HG02938 (cell line): ENCODE measurements around the gene FAM236B.
"Not testable (repeated sequence)": the region's sequence is repeated elsewhere in the genome, so short reads cannot be mapped to it uniquely, and the experiment has no call there.

Source experiments
- ATAC-seq: cut with Tn5 transposase; IDR thresholded peaks from one replicate; pipeline ENCODE4 v1.9.1; 2021; ENCODE audit warnings: mild to moderate bottlenecking, moderate library complexity; ENCODE audit not compliant: unreplicated experiment

The FAM236B gene

DNA sequence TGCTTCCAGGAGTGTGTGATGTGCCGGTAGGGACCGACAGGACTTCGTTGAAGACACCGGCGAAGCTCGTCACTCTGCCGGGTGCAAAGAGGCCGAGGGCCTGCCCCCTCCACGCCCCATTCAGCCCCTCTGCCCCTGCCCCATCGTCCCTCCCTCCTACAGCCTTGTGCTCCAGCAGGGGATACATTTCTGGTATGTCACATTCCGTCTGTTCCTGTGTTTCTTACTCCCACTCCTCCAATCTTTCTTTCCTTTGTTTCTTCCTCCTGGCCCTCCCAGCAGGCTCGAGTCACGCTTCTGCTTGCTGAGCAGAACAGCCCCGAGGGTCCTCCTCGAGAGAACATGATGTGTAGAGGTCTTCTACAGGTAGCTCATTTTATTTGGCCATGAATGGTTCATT lies at the start of gene FAM236B:
Gene FAM236B, minus strand, starts transcription at position 101 of the 400 bp plus-strand sequence. Its CDS starts 100 bp downstream, at position 1.
- ATAC-seq: not testable (repeated sequence)

- ATAC-seq: not testable (repeated sequence)
Measured at GRCh38 chrX:72830701-72831100, 48.2 kb upstream of the FAM236B start.

- not testable (repeated sequence) for ATAC-seq
Measured at GRCh38 chrX:72808110-72808509, 25.6 kb upstream of the FAM236B start, which contains the start of gene FAM236D. Gene FAM236D (minus strand): TSS chrX:72808210. CDS start chrX:72808110, 100 bp downstream.

GRCh38 chrX:72790390-72790789 lies 7.9 kb upstream of the FAM236B start:
- ATAC-seq: not testable (repeated sequence)

GRCh38 chrX:72788142-72788541 lies 5.7 kb upstream of the FAM236B start:
- not testable (repeated sequence) for ATAC-seq

- not testable (repeated sequence) for ATAC-seq
Measured at GRCh38 chrX:72783964-72784363, 1.5 kb upstream of the FAM236B start.

DNA sequence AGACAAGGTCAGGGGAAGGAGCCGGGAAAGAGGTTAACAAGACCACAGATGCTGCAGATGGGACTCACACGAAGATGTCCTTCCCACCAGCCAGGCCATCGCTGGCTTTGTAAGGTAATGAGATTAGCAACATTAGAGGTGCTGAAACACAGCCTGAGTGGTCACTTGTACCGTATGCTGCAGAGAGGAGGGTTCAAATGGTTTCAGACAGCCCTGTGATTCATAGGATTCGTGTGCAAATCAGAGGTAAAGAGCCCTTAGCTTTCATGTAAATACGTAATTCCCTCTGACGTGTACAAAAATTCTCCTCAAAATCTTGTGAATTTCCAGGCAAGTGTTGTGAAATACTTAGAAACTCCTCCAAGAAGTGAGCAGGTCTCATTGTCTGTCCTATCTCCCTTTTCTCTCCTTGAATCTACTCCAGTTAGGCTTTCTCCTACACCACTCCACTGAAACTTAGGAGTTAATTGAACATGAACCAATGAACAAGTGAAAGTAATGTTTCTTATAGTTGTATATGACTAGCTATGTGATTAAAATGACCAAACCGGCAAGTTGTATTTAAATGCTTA lies 991 bp upstream of the FAM236B start:
- ATAC-seq: not testable (repeated sequence)

- not testable (repeated sequence) for ATAC-seq
Measured at GRCh38 chrX:72778146-72778545, 4.3 kb downstream of the FAM236B start.

DNA sequence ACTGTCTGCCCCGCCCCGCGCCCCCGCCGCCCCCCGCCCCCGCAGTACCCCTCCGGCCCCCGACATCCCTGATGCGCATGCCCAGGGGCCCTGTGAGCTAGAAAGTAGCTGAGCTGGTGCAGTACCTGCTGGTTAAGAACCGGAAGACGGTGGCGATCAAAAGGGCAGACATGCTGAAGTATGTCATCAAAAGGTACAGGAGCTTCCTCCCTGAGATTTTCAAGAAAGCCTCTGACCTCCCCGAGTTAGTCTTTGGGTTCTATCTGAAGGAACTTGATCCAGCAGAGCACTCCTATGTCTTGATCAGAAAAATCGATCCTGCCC lies 5.0 kb downstream of the FAM236B start:
- ATAC-seq: peak; percentile 68

GRCh38 chrX:72776653-72777466 lies 5.6 kb downstream of the FAM236B start, which contains the start of gene DMRTC1B:
Gene DMRTC1B (plus strand): TSS chrX:72776890. CDS start chrX:72845136, 68,246 bp downstream.
- peak; percentile 77 for ATAC-seq

DNA sequence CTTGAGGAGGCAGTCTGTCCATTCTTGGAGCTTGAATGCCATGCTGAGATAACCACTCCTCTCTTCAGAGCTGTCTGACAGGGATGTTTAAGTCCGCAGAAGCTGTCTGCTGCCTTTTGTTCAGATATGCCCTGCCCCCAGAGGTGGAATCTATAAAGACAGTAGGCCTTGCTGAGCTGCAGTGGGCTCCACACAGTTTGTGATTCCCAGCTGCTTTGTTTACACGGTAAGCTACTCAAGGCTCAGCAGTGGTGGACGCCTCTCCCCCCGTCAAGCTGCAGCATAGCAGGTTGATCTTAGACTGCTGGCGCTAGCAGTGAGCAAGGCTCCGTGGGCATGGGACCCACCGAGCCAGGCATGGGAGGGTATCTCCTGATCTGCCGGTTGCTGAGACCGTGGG lies 22.0 kb downstream of the FAM236B start:
- ATAC-seq: not testable (repeated sequence)

GRCh38 chrX:72748545-72748944 lies 33.9 kb downstream of the FAM236B start:
- not testable (repeated sequence) for ATAC-seq

GRCh38 chrX:72745546-72745945 lies 36.9 kb downstream of the FAM236B start:
- not testable (repeated sequence) for ATAC-seq

DNA sequence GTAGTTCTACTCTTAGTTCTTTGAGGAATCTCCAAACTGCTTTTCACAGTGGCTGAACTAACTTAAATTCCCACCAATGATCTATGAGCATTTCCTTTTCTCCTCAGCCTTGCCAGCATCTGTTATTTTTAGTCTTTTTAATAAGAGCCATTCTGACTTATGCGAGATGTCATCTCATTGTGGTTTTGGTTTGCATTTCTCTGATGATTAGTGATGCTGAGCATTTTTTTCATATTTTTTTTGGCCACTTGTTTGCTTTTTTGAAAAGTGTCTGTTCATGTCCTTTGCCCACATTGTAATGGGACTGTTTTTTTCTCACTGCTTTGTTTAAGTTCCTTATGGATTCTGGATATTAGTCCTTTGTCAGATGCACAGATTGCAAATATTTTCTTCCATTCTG lies 46.9 kb downstream of the FAM236B start:
- no peak for ATAC-seq

DNA sequence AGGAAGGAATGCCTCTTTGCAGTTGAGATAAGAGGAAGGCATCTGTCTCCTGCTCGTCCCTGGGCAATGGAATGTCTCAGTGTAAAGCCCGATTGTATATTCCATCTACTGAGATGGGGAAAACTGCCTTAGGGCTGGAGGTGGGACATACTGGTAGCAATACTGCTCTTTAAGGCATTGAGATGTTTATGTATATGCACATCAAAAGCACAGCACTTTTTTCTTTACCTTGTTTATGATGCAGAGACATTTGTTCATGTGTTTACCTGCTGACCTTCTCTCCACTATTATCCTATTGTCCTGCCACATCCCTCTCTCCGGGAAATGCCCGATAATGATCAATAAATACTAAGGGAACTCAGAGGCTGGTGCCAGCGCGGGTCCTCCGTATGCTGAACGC lies 48.8 kb downstream of the FAM236B start:
- not testable (repeated sequence) for ATAC-seq
